ENCODE measurements around the gene PCSK4. TPM values are rescaled to one million over a fixed set of nuclear protein-coding genes. Genes with fewer than 3 reads are reported as not detected.

Gene PCSK4
- total and polyA plus RNA-seq, 9 of the 15 experiments (the other 6 are each of a cell fraction or from before 2014, with no cell fraction given) = 0.01 to 9.1 (median 2.1) TPM; not detected in 1

DNA sequence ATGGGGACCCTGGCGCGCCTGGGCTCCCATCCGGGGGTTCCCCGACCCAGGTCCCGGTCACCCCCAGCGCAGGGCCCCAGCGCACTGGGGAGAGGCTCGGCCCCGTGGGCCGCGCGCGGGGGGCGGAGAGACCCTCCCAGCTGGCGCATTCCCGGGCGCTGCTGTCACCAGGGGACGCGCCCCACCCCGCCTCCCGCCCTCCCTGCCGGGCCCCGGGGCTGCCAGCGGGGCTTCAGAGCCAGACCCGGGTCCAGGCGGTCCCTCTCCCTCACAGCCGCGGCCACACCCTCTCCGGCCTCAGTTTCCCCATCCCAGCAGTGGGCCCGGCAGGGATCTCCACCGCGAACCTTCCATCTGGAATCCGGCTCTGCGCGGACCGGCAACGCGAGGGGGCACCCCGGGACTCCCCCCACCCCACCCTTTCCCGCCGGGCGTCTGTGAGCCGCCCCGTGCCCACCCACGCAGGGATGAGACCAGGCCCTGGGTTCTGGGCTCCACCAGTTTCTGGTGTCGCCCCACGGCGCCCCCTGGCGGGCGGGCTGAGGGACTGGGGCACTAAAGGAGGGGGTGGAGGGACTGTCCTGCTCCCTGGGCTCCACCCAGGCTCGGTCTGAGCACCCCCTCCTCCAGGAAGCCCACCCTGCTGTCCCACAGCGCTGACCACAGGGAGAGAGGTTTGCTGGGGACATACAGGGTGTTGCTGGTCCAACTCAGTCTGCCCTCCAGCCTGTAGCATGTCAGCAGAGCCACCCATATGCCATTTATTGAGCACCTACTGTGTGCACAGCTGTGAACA lies 23.5 kb upstream of the PCSK4 start:
- BruUV-seq (replicated peaks) = no TSS peak
- Histone ChIP-seq H3K9me1 (ENCODE audit: control insufficient read depth, insufficient read depth, low read length) (no peaks in the 10 kb centered on the region), H3K9me3 (replicated peaks; ENCODE audit: control insufficient read depth, insufficient read depth, low read depth, low read length) (peaks cover 3% of the 10 kb centered on the region), H3K4me2 (ENCODE audit: insufficient read depth, low read length) (peak overlapping the region; percentile 61; the same call in 1 of the 2 replicates), H3K27me3 (ENCODE audit: control insufficient read depth in 2 of 2, insufficient read depth in 2 of 2, low read length in 2 of 2) (no peaks in the 10 kb centered on the region), H4K20me1 (replicated peaks; ENCODE audit: control insufficient read depth, insufficient read depth, low read length) (no peaks in the 10 kb centered on the region), H3K36me3 (ENCODE audit: control insufficient read depth, insufficient read depth, low read length) (peaks cover 4% of the 10 kb centered on the region; the same call in 1 of the 3 replicates), H3K79me2 (ENCODE audit: control insufficient read depth, insufficient read depth, low read length) (peaks cover 11% of the 10 kb centered on the region; the same call in 2 of the 3 replicates), H3K4me1 (replicated peaks in 1 of 2; ENCODE audit: control insufficient read depth in 2 of 2, insufficient read depth in 2 of 2, low read length in 2 of 2) (peaks cover 0 to 46% of the 10 kb centered on the region in 2 experiments), H3K27ac (ENCODE audit: extremely low read depth, low read depth, low read length) (peak overlapping the region; percentile 76; the same call in 1 of the 3 replicates), H2AFZ (ENCODE audit: low read depth, low read length) (peak overlapping the region; percentile 80), H3K4me3 (peak overlapping the region; percentile 85), H3K9ac (ENCODE audit: insufficient read depth in 1 of 2, low read depth in 2 of 2, low read length in 2 of 2) (peak overlapping the region; percentile 55 to 96; a peak in 3 of 4 replicates)
- intact Hi-C loops (cut with micrococcal nuclease) = loop anchor here (2.0 to 5.0 kb wide), 2 partner anchors 35 to 56 kb away; partner anchors contain the start of gene C19orf25
- peak; percentile 69 for FAIRE-seq
- in situ Hi-C loops (cut with MboI) = no loop called here
- ChIA-PET POLR2A (no interaction called here), CTCF (ENCODE audit: low intra/inter-chr PET ratio) (interaction anchor here (0.6 to 1.4 kb wide), 3 partner anchors 43 to 276 kb away, joined by 3 to 6 read pairs (median 3); no protein-coding TSS in a partner anchor)
- DNase-seq (ENCODE audit: extremely low read depth in 1 of 4, low spot score in 3 of 4) = peak; percentile 83 to 93 (median 89)
- peak; percentile 91 for ATAC-seq
- 2% methylated on average over 30 of the region's 52 CpGs for WGBS (ENCODE audit: insufficient coverage, low coverage, missing lambda C conversion rate)
- TF ChIP-seq ZBED1 (IDR thresholded peaks at IDR 0.05) = no peak
- TF ChIP-seq KHSRP (IDR thresholded peaks at IDR 0.05) = no peak
- TF ChIP-seq, protein P1, sequence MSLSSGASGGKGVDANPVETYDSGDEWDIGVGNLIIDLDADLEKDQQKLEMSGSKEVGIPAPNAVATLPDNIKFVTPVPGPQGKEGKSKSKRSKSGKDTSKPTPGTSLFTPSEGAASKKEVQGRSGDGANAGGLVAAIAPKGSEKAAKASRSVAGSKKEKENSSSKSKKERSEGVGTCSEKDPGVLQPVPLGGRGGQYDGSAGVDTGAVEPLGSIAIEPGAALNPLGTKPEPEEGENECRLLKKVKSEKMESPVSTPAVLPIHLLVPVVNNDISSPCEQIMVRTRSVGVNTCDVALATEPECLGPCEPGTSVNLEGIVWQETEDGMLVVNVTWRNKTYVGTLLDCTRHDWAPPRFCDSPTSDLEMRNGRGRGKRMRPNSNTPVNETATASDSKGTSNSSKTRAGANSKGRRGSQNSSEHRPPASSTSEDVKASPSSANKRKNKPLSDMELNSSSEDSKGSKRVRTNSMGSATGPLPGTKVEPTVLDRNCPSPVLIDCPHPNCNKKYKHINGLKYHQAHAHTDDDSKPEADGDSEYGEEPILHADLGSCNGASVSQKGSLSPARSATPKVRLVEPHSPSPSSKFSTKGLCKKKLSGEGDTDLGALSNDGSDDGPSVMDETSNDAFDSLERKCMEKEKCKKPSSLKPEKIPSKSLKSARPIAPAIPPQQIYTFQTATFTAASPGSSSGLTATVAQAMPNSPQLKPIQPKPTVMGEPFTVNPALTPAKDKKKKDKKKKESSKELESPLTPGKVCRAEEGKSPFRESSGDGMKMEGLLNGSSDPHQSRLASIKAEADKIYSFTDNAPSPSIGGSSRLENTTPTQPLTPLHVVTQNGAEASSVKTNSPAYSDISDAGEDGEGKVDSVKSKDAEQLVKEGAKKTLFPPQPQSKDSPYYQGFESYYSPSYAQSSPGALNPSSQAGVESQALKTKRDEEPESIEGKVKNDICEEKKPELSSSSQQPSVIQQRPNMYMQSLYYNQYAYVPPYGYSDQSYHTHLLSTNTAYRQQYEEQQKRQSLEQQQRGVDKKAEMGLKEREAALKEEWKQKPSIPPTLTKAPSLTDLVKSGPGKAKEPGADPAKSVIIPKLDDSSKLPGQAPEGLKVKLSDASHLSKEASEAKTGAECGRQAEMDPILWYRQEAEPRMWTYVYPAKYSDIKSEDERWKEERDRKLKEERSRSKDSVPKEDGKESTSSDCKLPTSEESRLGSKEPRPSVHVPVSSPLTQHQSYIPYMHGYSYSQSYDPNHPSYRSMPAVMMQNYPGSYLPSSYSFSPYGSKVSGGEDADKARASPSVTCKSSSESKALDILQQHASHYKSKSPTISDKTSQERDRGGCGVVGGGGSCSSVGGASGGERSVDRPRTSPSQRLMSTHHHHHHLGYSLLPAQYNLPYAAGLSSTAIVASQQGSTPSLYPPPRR (CRISPR knock-in tag; IDR thresholded peaks at IDR 0.05; ENCODE audit: borderline replicate concordance) = no peak
- TF ChIP-seq, protein P2, sequence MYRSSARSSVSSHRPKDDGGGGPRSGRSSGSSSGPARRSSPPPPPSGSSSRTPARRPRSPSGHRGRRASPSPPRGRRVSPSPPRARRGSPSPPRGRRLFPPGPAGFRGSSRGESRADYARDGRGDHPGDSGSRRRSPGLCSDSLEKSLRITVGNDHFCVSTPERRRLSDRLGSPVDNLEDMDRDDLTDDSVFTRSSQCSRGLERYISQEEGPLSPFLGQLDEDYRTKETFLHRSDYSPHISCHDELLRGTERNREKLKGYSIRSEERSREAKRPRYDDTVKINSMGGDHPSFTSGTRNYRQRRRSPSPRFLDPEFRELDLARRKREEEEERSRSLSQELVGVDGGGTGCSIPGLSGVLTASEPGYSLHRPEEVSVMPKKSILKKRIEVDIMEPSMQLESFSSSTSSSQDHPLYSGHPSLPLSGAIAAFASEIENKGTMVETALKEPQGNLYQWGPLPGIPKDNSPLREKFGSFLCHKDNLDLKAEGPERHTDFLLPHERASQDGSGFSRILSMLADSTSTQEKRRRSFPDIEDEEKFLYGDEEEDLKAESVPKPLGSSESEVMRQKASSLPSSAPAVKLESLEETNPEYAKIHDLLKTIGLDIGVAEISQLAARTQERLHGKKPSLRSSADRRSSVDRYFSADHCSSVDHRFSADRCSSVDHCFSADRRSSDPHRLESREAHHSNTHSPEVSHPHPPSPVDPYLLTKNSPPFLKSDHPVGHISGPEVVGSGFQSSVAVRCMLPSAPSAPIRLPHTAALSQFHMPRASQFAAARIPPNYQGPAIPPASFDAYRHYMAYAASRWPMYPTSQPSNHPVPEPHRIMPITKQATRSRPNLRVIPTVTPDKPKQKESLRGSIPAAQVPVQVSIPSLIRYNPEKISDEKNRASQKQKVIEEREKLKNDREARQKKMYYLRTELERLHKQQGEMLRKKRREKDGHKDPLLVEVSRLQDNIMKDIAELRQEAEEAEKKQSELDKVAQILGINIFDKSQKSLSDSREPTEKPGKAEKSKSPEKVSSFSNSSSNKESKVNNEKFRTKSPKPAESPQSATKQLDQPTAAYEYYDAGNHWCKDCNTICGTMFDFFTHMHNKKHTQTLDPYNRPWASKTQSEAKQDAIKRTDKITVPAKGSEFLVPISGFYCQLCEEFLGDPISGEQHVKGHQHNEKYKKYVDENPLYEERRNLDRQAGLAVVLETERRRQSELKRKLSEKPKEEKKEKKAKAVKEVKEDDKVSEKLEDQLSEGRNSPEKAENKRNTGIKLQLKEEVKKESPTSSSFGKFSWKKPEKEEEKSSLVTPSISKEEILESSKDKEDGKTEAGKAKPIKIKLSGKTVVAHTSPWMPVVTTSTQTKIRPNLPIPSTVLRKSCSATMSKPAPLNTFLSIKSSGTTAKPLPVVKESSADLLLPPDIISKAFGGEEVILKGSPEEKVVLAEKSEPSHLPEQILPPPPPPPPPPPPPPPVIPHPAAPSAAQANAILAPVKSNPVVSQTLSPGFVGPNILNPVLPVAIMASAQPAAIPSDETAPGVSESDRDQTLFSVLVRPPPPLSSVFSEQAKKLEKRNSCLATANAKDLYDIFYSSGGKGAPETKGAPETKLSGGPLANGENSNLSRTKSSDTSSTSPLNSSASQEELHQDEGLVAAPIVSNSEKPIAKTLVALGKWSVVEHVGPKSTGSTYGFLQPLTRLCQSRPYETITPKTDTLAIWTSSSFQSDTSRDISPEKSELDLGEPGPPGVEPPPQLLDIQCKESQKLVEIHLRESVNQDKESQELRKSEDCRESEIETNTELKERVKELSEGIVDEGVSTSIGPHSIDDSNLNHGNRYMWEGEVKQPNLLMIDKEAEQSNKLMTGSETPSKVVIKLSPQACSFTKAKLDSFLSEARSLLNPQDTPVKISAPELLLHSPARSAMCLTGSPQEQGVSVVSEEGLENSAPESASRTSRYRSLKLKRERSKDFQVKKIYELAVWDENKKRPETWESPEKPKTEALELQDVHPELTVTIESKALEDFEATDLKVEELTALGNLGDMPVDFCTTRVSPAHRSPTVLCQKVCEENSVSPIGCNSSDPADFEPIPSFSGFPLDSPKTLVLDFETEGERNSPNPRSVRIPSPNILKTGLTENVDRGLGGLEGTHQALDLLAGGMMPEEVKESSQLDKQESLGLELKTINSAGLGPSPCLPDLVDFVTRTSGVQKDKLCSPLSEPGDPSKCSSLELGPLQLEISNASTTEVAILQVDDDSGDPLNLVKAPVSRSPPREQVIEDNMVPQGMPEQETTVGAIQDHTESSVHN (IDR thresholded peaks at IDR 0.05; ENCODE audit: borderline replicate concordance in 1 of 2, low read depth in 1 of 2) = no peak
- TF ChIP-seq BRF1 (IDR thresholded peaks at IDR 0.05; ENCODE audit: borderline replicate concordance, extremely low read depth, insufficient read length) = no peak
